SIG-M5 treated with dmso at 0.1 percent for 504 hours (cell line): ENCODE measurements around the gene AHNAK.
"Not testable (repeated sequence)": the region's sequence is repeated elsewhere in the genome, so short reads cannot be mapped to it uniquely, and the experiment has no call there.

ENCODE experiments used
- DNase-seq: peaks from one replicate; lab custom pipeline; 2025; ENCODE audit not compliant: unreplicated experiment; lab: John Stamatoyannopoulos, UW

AHNAK gene

GRCh38 chr11:62552485-62553079, 6.0 kb upstream of the AHNAK start:
- no peak for DNase-seq

GRCh38 chr11:62550478-62550877, 3.9 kb upstream of the AHNAK start:
- not testable (repeated sequence) for DNase-seq

- no peak for DNase-seq
Observed at GRCh38 chr11:62548545-62549335, 2.1 kb upstream of the AHNAK start.

- DNase-seq: no peak
Observed at GRCh38 chr11:62547691-62548281, 1.2 kb upstream of the AHNAK start.

- no peak for DNase-seq
Observed at GRCh38 chr11:62546929-62547625, 471 bp upstream of the AHNAK start.

- peak; percentile 72 for DNase-seq
Observed at GRCh38 chr11:62545437-62546243, 966 bp downstream of the AHNAK start.

GRCh38 chr11:62544581-62545436, 1.8 kb downstream of the AHNAK start:
- peak; percentile 5 for DNase-seq

GRCh38 chr11:62543680-62544444, 2.7 kb downstream of the AHNAK start:
- DNase-seq: no peak

- peak; percentile 74 for DNase-seq
Observed at GRCh38 chr11:62542750-62543567, 3.6 kb downstream of the AHNAK start.

GRCh38 chr11:62542111-62542745, 4.4 kb downstream of the AHNAK start:
- no peak for DNase-seq

GRCh38 chr11:62540804-62541701, 5.6 kb downstream of the AHNAK start:
- peak; percentile 88 for DNase-seq

- peak; percentile 53 for DNase-seq
Observed at GRCh38 chr11:62539238-62539925, 7.2 kb downstream of the AHNAK start.

GRCh38 chr11:62538470-62539237, 8.0 kb downstream of the AHNAK start:
- no peak for DNase-seq

- DNase-seq: no peak
Observed at GRCh38 chr11:62536301-62536957, 10.2 kb downstream of the AHNAK start.

- DNase-seq: no peak
Observed at GRCh38 chr11:62535802-62536201, 10.8 kb downstream of the AHNAK start.
